ENCODE measurements around the gene SCAPER. TPM values are rescaled to one million over a fixed set of nuclear protein-coding genes. Genes with fewer than 3 reads are reported as not detected.
"Not testable (repeated sequence)": the region's sequence is repeated elsewhere in the genome, so short reads cannot be mapped to it uniquely, and the experiment has no call there.

Gene SCAPER
- total RNA-seq, 1 donor = 8.3 TPM

DNA sequence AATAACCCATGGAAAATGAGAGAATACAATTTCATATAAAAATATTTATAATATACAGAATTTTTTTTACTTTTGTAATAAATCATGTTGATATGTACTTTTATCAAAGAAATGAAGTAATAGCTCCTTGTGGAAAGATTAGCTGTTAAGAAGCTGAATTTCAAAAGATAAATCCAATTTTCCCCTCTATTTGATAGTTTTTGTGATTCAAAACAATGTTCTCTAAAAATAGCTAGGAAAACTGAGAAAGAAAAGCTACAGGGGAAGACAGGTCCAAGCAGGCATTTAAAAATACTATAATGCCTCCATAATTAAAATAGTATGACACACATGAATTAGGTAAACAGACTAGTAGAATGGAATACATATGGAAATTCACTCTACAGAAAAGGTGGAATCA, 44.9 kb downstream of the SCAPER start:
- Histone ChIP-seq H3K9me3 (ENCODE audit: low read depth, low read length) (no peaks in the 10 kb centered on the region), H3K79me2 (ENCODE audit: insufficient read depth, low read length) (peaks cover 2% of the 10 kb centered on the region), H3K4me1 (ENCODE audit: insufficient read depth, low read length) (no peaks in the 10 kb centered on the region), H3K4me3 (ENCODE audit: insufficient read depth, low read length) (no peak overlapping the region), H3K36me3 (ENCODE audit: insufficient read depth, low read length) (no peaks in the 10 kb centered on the region), H3K27me3 (ENCODE audit: insufficient read depth, low read length) (no peaks in the 10 kb centered on the region), H3K27ac (ENCODE audit: low read depth, low read length) (no peak overlapping the region), H2AFZ (ENCODE audit: low read length) (no peak overlapping the region), H4K20me1 (ENCODE audit: insufficient read depth, low read length) (no peaks in the 10 kb centered on the region), H3K4me2 (ENCODE audit: insufficient read depth, low read length) (no peak overlapping the region)
- TF ChIP-seq, protein P1, sequence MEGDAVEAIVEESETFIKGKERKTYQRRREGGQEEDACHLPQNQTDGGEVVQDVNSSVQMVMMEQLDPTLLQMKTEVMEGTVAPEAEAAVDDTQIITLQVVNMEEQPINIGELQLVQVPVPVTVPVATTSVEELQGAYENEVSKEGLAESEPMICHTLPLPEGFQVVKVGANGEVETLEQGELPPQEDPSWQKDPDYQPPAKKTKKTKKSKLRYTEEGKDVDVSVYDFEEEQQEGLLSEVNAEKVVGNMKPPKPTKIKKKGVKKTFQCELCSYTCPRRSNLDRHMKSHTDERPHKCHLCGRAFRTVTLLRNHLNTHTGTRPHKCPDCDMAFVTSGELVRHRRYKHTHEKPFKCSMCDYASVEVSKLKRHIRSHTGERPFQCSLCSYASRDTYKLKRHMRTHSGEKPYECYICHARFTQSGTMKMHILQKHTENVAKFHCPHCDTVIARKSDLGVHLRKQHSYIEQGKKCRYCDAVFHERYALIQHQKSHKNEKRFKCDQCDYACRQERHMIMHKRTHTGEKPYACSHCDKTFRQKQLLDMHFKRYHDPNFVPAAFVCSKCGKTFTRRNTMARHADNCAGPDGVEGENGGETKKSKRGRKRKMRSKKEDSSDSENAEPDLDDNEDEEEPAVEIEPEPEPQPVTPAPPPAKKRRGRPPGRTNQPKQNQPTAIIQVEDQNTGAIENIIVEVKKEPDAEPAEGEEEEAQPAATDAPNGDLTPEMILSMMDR (IDR thresholded peaks at IDR 0.05; ENCODE audit: extremely low read depth, low read depth, low read length) = no peak
- DNase-seq (ENCODE audit: insufficient read length, low spot score, missing footprints) = no peak

DNA sequence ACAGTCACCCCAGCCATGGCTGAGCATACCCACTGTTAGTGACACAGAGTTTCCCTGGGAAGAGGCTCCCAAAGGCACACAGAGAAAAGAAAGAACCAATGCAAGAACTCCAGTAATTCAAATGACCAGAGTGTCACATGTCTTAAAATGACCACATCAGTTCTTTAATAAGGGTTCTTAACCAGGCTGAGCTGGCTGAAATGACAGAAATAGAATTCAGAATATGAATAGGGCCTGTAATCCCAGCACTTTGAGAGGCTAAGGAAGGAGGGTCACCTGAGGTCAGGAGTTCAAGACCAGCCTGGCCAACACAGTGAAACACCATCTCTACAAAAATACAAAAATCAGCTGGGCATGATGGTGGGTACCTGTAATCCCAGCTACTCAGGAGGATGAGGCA, 54.8 kb downstream of the SCAPER start:
- not testable (repeated sequence) for H3K27ac ChIP-seq (ENCODE audit: low read depth, low read length); H3K9me3 ChIP-seq (ENCODE audit: low read depth, low read length); H3K36me3 ChIP-seq (ENCODE audit: insufficient read depth, low read length); H3K4me2 ChIP-seq (ENCODE audit: insufficient read depth, low read length); H4K20me1 ChIP-seq (ENCODE audit: insufficient read depth, low read length); H3K4me1 ChIP-seq (ENCODE audit: insufficient read depth, low read length); H3K27me3 ChIP-seq (ENCODE audit: insufficient read depth, low read length); DNase-seq (ENCODE audit: insufficient read length, low spot score, missing footprints); H3K4me3 ChIP-seq (ENCODE audit: insufficient read depth, low read length); H2AFZ ChIP-seq (ENCODE audit: low read length); H3K79me2 ChIP-seq (ENCODE audit: insufficient read depth, low read length)

DNA sequence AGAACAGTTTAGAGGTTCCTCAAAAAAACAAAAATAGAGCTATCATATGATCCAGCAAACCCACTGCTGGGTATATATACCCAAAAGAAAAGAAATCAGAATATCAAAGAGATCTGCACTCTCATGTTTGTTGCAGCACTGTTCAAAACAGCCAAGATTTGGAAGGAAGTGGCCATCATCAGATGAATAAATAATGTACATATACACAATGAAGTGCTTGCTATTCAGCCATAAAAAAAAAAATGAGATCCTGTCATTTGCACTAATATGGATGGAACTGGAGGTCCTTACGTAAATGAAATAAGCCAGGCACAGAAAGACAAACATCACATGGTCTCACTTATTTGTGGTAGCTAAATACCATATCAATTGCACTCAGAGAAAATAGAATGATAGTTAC, 58.4 kb downstream of the SCAPER start:
- H3K27ac ChIP-seq (ENCODE audit: low read depth, low read length) = no peak overlapping the region
- no peak overlapping the region for H2AFZ ChIP-seq (ENCODE audit: low read length)
- no peaks in the 10 kb centered on the region for H3K4me1 ChIP-seq (ENCODE audit: insufficient read depth, low read length)
- H4K20me1 ChIP-seq (ENCODE audit: insufficient read depth, low read length) = no peaks in the 10 kb centered on the region
- H3K4me3 ChIP-seq (ENCODE audit: insufficient read depth, low read length) = no peak overlapping the region
- H3K9me3 ChIP-seq (ENCODE audit: low read depth, low read length) = no peaks in the 10 kb centered on the region
- H3K4me2 ChIP-seq (ENCODE audit: insufficient read depth, low read length) = no peak overlapping the region
- TF ChIP-seq, protein P1 (IDR thresholded peaks at IDR 0.05; ENCODE audit: extremely low read depth, low read depth, low read length) = no peak
- DNase-seq (ENCODE audit: insufficient read length, low spot score, missing footprints) = no peak
- no peaks in the 10 kb centered on the region for H3K36me3 ChIP-seq (ENCODE audit: insufficient read depth, low read length)
- no peaks in the 10 kb centered on the region for H3K79me2 ChIP-seq (ENCODE audit: insufficient read depth, low read length)
- H3K27me3 ChIP-seq (ENCODE audit: insufficient read depth, low read length) = no peaks in the 10 kb centered on the region

DNA sequence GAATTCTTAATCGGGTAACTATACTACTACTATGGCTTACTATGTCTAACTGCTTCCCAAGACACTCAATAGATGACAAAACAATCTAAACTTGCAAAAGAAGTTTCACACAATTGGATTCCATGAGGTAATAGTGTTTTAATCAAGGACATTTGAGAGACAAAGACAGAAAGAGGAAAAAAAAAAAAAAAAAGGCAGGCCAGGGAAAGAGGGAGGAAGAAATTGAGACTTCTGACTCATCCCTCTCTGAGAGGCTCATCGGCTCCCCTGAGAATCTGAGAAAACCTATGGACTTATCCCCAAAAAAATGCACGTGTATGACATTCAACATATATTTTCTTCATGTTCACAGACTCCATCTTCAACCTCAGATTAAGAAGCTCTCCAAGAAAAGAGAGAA, 61.0 kb downstream of the SCAPER start:
- H3K27me3 ChIP-seq (ENCODE audit: insufficient read depth, low read length) = no peaks in the 10 kb centered on the region
- H3K4me3 ChIP-seq (ENCODE audit: insufficient read depth, low read length) = no peak overlapping the region
- no peaks in the 10 kb centered on the region for H3K9me3 ChIP-seq (ENCODE audit: low read depth, low read length)
- no peak overlapping the region for H2AFZ ChIP-seq (ENCODE audit: low read length)
- no peak overlapping the region for H3K4me2 ChIP-seq (ENCODE audit: insufficient read depth, low read length)
- H3K79me2 ChIP-seq (ENCODE audit: insufficient read depth, low read length) = no peaks in the 10 kb centered on the region
- no peaks in the 10 kb centered on the region for H3K36me3 ChIP-seq (ENCODE audit: insufficient read depth, low read length)
- DNase-seq (ENCODE audit: insufficient read length, low spot score, missing footprints) = no peak
- no peaks in the 10 kb centered on the region for H3K4me1 ChIP-seq (ENCODE audit: insufficient read depth, low read length)
- H3K27ac ChIP-seq (ENCODE audit: low read depth, low read length) = no peak overlapping the region
- TF ChIP-seq, protein P1 (IDR thresholded peaks at IDR 0.05; ENCODE audit: extremely low read depth, low read depth, low read length) = no peak
- no peaks in the 10 kb centered on the region for H4K20me1 ChIP-seq (ENCODE audit: insufficient read depth, low read length)
